Measurements from ENCODE around the gene SH3BP5L. TPM values are rescaled to one million over a fixed set of nuclear protein-coding genes. Genes with fewer than 3 reads are reported as not detected.

Gene SH3BP5L
- total RNA-seq, 4 donors from 2014 or later: 25.2 to 32.0 (median 30.0) TPM

DNA sequence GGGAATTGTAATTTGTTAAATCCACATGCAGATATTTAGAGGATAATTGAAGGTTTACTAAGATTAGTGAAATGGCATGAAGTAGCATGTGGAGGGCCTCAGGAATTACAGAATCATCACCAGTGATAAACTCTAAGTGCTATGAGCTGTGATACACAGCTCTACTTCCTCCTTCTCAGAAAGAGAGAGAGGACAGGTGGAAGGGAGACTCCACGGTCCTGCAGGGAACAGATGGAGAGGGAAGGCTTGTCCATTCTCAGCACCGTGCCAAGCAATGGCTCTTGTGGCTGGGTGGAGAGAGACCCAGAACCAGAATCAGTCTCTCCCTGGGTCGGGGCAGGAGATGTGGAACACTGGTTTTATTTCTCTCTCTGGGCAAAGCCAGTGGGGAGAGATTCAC lies 42.3 kb downstream of the SH3BP5L start:
- intact Hi-C loops (cut with DNase I): no loop called here
- H3K4me3 ChIP-seq (replicated peaks in 1 of 3): no peak overlapping the region
- TF ChIP-seq, protein P1, sequence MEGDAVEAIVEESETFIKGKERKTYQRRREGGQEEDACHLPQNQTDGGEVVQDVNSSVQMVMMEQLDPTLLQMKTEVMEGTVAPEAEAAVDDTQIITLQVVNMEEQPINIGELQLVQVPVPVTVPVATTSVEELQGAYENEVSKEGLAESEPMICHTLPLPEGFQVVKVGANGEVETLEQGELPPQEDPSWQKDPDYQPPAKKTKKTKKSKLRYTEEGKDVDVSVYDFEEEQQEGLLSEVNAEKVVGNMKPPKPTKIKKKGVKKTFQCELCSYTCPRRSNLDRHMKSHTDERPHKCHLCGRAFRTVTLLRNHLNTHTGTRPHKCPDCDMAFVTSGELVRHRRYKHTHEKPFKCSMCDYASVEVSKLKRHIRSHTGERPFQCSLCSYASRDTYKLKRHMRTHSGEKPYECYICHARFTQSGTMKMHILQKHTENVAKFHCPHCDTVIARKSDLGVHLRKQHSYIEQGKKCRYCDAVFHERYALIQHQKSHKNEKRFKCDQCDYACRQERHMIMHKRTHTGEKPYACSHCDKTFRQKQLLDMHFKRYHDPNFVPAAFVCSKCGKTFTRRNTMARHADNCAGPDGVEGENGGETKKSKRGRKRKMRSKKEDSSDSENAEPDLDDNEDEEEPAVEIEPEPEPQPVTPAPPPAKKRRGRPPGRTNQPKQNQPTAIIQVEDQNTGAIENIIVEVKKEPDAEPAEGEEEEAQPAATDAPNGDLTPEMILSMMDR (IDR thresholded peaks at IDR 0.05): no peak
- TF ChIP-seq POLR2A (IDR thresholded peaks at IDR 0.05): no peak
- H3K27ac ChIP-seq: no peak overlapping the region
- H3K36me3 ChIP-seq: no peaks in the 10 kb centered on the region
- no peaks in the 10 kb centered on the region for H3K9me3 ChIP-seq
- no peak for DNase-seq
- no peaks in the 10 kb centered on the region for H3K4me1 ChIP-seq
- 59 to 65% methylated on average over 2 to 3 of the region's 3 CpGs for WGBS, 2 donors
- H3K27me3 ChIP-seq: no peaks in the 10 kb centered on the region

DNA sequence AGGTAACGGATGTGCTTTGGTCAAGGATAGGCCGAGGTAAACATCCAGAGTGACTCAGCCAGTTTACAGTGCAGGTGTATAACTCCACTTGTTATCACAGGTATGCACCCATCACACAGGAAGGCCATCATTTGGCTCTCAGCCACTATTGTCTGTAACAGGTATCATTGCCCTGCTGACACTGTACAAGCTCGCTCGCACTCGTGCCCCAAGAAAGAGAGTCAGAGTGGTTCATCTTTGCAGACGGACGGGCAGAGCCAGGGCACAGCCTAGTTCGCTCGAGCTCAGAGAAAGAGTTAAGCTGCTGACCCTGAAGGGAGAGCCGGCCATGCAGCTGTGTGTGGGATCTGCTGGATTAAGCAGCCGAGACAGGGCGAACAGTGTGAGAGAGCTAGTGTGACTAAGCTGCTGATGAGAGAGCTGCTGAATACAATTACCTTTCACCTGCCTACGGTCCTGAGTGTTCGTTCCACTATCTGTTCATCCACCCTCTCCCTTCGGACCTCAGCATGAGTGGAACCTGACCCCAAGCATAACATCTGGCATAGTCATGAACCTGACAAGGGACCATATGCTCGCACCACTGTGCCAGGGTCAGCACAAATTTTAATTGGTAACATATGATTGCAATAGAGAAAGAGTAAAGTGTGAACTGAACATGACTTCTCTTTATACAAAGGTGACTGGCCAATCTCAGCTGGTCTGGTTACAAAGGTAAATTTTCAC lies 43.1 kb downstream of the SH3BP5L start:
- Histone ChIP-seq H3K4me3 (replicated peaks in 1 of 3) (no peak overlapping the region), H3K36me3 (no peaks in the 10 kb centered on the region), H3K27ac (no peak overlapping the region), H3K9me3 (no peaks in the 10 kb centered on the region), H3K27me3 (no peaks in the 10 kb centered on the region), H3K4me1 (no peaks in the 10 kb centered on the region)
- TF ChIP-seq, protein P1 (IDR thresholded peaks at IDR 0.05): no peak
- WGBS, 2 donors: 74 to 79% methylated on average over 16 of the region's 16 CpGs
- intact Hi-C loops (cut with DNase I): no loop called here
- DNase-seq: no peak

DNA sequence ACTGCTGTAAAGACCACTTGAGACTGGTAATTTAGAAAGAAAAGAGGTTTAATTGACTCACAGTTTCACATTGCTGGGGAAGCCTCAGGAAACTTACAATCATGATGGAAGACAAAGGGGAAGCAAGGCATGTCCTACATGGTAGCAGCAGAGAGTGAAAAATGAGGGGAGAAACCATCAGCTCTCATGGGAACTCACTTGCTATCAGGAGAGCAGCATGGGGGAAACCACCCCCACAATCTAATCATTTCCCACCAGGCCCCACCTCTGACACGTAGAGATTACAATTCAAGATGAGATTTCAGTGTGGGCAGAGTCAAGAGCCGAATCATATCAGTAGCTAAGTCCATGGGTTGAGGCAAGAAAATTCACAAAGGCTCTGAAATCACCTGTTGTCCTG lies 46.4 kb downstream of the SH3BP5L start:
- intact Hi-C loops (cut with DNase I): no loop called here
- H3K4me1 ChIP-seq: no peaks in the 10 kb centered on the region
- H3K4me3 ChIP-seq (replicated peaks in 1 of 3): no peak overlapping the region
- TF ChIP-seq, protein P1 (IDR thresholded peaks at IDR 0.05): no peak
- no peak for TF ChIP-seq POLR2A (IDR thresholded peaks at IDR 0.05)
- H3K9me3 ChIP-seq: no peaks in the 10 kb centered on the region
- H3K27ac ChIP-seq: no peak overlapping the region
- no peaks in the 10 kb centered on the region for H3K27me3 ChIP-seq
- no peak for DNase-seq
- no peaks in the 10 kb centered on the region for H3K36me3 ChIP-seq
- WGBS, 2 donors: 68 to 82% methylated on average over 2 of the region's 2 CpGs

DNA sequence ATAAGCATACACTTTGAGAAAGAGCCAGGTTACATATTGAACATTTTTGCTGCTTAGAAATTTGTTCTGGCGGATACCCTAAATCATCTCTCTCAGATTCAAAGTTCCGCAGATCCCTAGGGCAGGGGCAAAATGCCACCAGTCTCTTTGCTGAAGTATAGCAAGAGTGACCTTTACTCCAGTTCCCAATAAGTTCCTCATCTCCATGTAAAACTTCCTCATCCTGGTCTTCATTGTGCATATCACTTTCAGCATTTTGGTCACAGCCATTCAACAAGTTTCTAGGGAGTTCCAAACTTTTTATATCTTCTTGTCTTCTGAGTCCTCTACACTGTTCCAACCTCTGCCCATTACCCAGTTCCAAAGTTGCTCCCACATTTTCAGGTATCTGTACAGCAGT lies 46.8 kb downstream of the SH3BP5L start:
- DNase-seq: no peak
- Histone ChIP-seq H3K27me3 (no peaks in the 10 kb centered on the region), H3K9me3 (no peaks in the 10 kb centered on the region), H3K4me3 (replicated peaks in 1 of 3) (no peak overlapping the region), H3K27ac (no peak overlapping the region), H3K4me1 (no peaks in the 10 kb centered on the region), H3K36me3 (no peaks in the 10 kb centered on the region)
- no peak for TF ChIP-seq POLR2A (IDR thresholded peaks at IDR 0.05)
- TF ChIP-seq, protein P1 (IDR thresholded peaks at IDR 0.05): no peak
- 77 to 94% methylated on average over 2 of the region's 2 CpGs for WGBS, 2 donors
- intact Hi-C loops (cut with DNase I): no loop called here

DNA sequence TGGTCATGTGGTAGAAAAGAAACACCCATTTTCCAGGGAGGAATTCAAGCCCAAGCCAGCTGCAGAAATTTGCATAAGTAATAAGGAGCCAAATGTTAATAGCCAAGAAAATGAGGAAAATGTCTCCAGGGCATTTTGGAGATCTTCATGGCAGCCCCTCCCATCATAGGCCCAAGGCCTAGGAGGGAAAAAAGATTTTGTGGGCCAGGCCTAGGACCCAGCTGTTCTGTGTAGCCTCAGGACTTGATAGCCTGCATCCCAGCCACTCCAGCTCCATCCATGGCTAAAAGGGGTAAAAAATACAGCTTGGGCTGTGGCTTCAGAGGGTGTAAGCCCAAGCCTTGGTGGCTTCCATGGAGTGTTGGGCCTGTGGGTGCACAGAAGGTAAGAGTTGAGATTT lies 48.7 kb downstream of the SH3BP5L start:
- Histone ChIP-seq H3K36me3 (no peaks in the 10 kb centered on the region), H3K27ac (no peak overlapping the region), H3K4me1 (no peaks in the 10 kb centered on the region), H3K9me3 (no peaks in the 10 kb centered on the region), H3K4me3 (replicated peaks in 1 of 3) (no peak overlapping the region), H3K27me3 (no peaks in the 10 kb centered on the region)
- no peak for DNase-seq
- intact Hi-C loops (cut with DNase I): no loop called here
- TF ChIP-seq POLR2A (IDR thresholded peaks at IDR 0.05): no peak
- TF ChIP-seq, protein P1 (IDR thresholded peaks at IDR 0.05): no peak
